GM21381 (cell line): Measurements from ENCODE around the gene MAP3K12.
"Not testable (repeated sequence)": the region's sequence is repeated elsewhere in the genome, so short reads cannot be mapped to it uniquely, and the experiment has no call there.

Source experiments
- ATAC-seq: cut with Tn5 transposase; IDR thresholded peaks from one replicate; pipeline ENCODE4 v1.9.1; 2021; ENCODE audit warnings: mild to moderate bottlenecking, moderate library complexity; ENCODE audit not compliant: unreplicated experiment

MAP3K12 gene

GRCh38 chr12:53444593-53445325 lies 54.5 kb downstream of the MAP3K12 start:
- not testable (repeated sequence) for ATAC-seq

DNA sequence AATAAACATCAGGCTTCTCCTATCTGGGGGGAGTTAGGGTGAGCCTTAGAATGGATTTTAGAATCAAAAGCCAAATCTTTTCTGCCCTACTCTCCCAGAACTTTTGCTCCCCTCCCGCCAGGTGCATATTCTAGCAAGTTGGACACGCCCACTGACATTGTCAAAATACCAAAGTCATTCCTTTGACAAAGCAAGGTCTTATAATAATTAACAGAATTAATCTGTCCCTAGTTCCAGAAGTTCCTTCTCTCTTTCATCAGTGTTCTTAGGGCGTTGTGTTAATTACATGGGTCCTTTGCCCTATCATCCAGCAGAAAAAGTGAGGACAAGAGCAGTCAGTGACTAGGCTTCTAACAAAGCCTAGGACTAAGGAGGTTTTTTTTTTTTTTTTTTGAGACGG lies 55.3 kb downstream of the MAP3K12 start:
- ATAC-seq: no peak

GRCh38 chr12:53441040-53441833 lies 58.0 kb downstream of the MAP3K12 start, which contains the start of gene PRR13:
Gene PRR13, plus strand, starts transcription at chr12:53441734. Its CDS starts 981 bp downstream, at chr12:53442715.
- peak; percentile 97 for ATAC-seq

- not testable (repeated sequence) for ATAC-seq
Observed at GRCh38 chr12:53439582-53439981, 59.7 kb downstream of the MAP3K12 start.

DNA sequence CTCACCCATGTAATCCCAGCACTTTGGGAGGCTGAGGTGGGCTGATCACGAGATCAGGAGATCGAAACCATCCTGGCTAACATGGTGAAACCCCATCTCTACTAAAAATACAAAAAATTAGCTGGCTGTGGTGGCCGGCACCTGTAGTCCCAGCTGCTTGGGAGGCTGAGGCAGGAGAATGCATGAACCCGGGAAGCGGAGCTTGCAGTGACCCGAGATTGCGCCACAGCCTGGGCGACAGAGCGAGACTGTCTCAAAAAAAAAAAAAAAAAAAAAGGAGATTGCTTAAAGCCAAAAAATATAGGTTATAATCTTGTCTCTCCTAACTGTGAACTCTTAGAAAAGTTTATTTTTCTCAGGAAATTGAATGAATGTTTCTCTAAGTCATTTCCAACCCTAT lies 63.9 kb downstream of the MAP3K12 start:
- not testable (repeated sequence) for ATAC-seq

DNA sequence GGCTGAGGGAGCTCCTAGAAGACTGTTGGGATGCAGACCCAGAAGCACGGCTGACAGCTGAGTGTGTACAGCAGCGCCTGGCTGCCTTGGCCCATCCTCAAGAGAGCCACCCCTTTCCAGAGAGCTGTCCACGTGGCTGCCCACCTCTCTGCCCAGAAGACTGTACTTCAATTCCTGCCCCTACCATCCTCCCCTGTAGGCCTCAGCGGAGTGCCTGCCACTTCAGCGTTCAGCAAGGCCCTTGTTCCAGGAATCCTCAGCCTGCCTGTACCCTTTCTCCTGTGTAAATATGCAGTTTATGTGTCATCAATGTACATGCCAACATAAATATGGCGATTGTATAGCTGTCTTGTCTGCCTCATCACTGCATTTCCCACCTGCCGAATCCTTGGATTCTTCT lies 68.1 kb downstream of the MAP3K12 start:
- ATAC-seq: no peak

GRCh38 chr12:53430116-53430515 lies 69.1 kb downstream of the MAP3K12 start:
- ATAC-seq: no peak
